Subcutaneous abdominal adipose tissue (tissue), 5 donors: ENCODE data around the gene NEK9.
A peak's percentile ranks its signal among the peaks of the same experiment; 100 is the strongest.

Source experiments
- H3K27ac ChIP-seq: one replicate; pipeline ENCODE4 v1.7.0; 2013; ENCODE audit warnings: low read depth, mild to moderate bottlenecking, inconsistent platforms, low read length, moderate library complexity
- H3K27me3 ChIP-seq, 5 donors: one replicate each; pipeline ENCODE4 v1.7.0; 2013; ENCODE audit warnings: low read length in 5 of 5, inconsistent platforms in 1 of 5; ENCODE audit not compliant: control insufficient read depth in 5 of 5, insufficient read depth in 4 of 5
- H3K36me3 ChIP-seq, 5 donors: one replicate each; pipeline ENCODE4 v1.7.0; 2013; ENCODE audit warnings: low read length in 5 of 5; ENCODE audit not compliant: control insufficient read depth in 5 of 5, insufficient read depth in 5 of 5
- H3K4me1 ChIP-seq, 5 donors: one replicate each; pipeline ENCODE4 v1.7.0; 2013; ENCODE audit warnings: low read length in 5 of 5, mild to moderate bottlenecking in 3 of 5, moderate library complexity in 1 of 5; ENCODE audit not compliant: control insufficient read depth in 5 of 5, insufficient read depth in 5 of 5
- H3K4me3 ChIP-seq, 5 donors: one replicate each; pipeline ENCODE4 v1.7.0; 2013; ENCODE audit warnings: low read length in 5 of 5, low read depth in 1 of 5
- H3K9ac ChIP-seq, 5 donors: one replicate each; pipeline ENCODE4 v1.7.0; 2013; ENCODE audit warnings: low read length in 5 of 5, mild to moderate bottlenecking in 4 of 5, moderate library complexity in 3 of 5
- H3K9me3 ChIP-seq, 5 donors: one replicate each; pipeline ENCODE4 v1.7.0; 2013; ENCODE audit warnings: low read length in 5 of 5; ENCODE audit not compliant: control insufficient read depth in 5 of 5
- donor health status: healthy.
- donor health status: healthy.
- donor health status: healthy.
- donor health status: healthy.
- donor health status: healthy.

NEK9 gene

GRCh38 chr14:75126679-75127473 is at the start of gene NEK9:
TSS of gene NEK9 (minus strand) at chr14:75127048. CDS start at chr14:75126921, 127 bp downstream.
- no peaks in the 10 kb centered on the region for H3K27me3 ChIP-seq
- H3K27ac ChIP-seq: peak within 1 kb of the TSS; percentile 97
- peak within 1 kb of the TSS; percentile 80 to 99 (median 92) for H3K9ac ChIP-seq
- no peaks in the 10 kb centered on the region for H3K9me3 ChIP-seq
- peaks cover 0 to 37% (median 32%) of the 10 kb centered on the region in 5 donors for H3K4me1 ChIP-seq
- H3K36me3 ChIP-seq: peaks cover 0 to 5% (median 0%) of the 10 kb centered on the region in 5 donors
- H3K4me3 ChIP-seq: peak within 1 kb of the TSS; percentile 81 to 93 (median 85)

GRCh38 chr14:75176142-75176820 is 49.4 kb upstream of the NEK9 start, which contains the start of gene TMED10:
TSS of gene TMED10 (minus strand) at chr14:75176612. CDS start at chr14:75176579, 33 bp downstream.
- Histone ChIP-seq H3K4me3 (peak within 1 kb of the TSS; percentile 92 to 96 (median 95)), H3K9ac (peak within 1 kb of the TSS; percentile 93 to 100 (median 99)), H3K4me1 (peaks cover 0 to 31% (median 27%) of the 10 kb centered on the region in 5 donors), H3K27me3 (no peaks in the 10 kb centered on the region), H3K27ac (peak within 1 kb of the TSS; percentile 99), H3K36me3 (no peaks in the 10 kb centered on the region), H3K9me3 (no peaks in the 10 kb centered on the region)

GRCh38 chr14:75175677-75176141 is 48.9 kb upstream of the NEK9 start:
- H3K4me1 ChIP-seq: peaks cover 0 to 31% (median 27%) of the 10 kb centered on the region in 5 donors
- no peaks in the 10 kb centered on the region for H3K27me3 ChIP-seq
- peak overlapping the region; percentile 99 for H3K27ac ChIP-seq
- peak overlapping the region in 4 of 5 donors; percentile 98 to 100 (median 99) for H3K9ac ChIP-seq
- no peaks in the 10 kb centered on the region for H3K36me3 ChIP-seq
- H3K9me3 ChIP-seq: no peaks in the 10 kb centered on the region
- peak overlapping the region; percentile 92 to 96 (median 95) for H3K4me3 ChIP-seq

- Histone ChIP-seq H3K27me3 (no peaks in the 10 kb centered on the region), H3K4me1 (peaks cover 0 to 31% (median 27%) of the 10 kb centered on the region in 5 donors), H3K27ac (no peak overlapping the region), H3K9ac (peak overlapping the region in 1 of 5 donors; percentile 60), H3K9me3 (no peaks in the 10 kb centered on the region), H3K4me3 (no peak overlapping the region), H3K36me3 (no peaks in the 10 kb centered on the region)
These were observed 47.2 kb upstream of the NEK9 start for GRCh38 chr14:75174066-75174465.

- no peaks in the 10 kb centered on the region for H3K36me3 ChIP-seq
- no peaks in the 10 kb centered on the region for H3K9me3 ChIP-seq
- H3K9ac ChIP-seq: no peak overlapping the region
- H3K27me3 ChIP-seq: no peaks in the 10 kb centered on the region
- no peak overlapping the region for H3K27ac ChIP-seq
- no peak overlapping the region for H3K4me3 ChIP-seq
- peaks cover 0 to 35% (median 33%) of the 10 kb centered on the region in 5 donors for H3K4me1 ChIP-seq
These were observed 43.9 kb upstream of the NEK9 start for GRCh38 chr14:75170772-75171171.

GRCh38 chr14:75168586-75169335 is 41.9 kb upstream of the NEK9 start:
- Histone ChIP-seq H3K27me3 (no peaks in the 10 kb centered on the region), H3K4me3 (no peak overlapping the region), H3K9me3 (no peaks in the 10 kb centered on the region), H3K4me1 (peaks cover 0 to 24% (median 20%) of the 10 kb centered on the region in 5 donors), H3K27ac (no peak overlapping the region), H3K36me3 (no peaks in the 10 kb centered on the region), H3K9ac (no peak overlapping the region)

- Histone ChIP-seq H3K9me3 (no peaks in the 10 kb centered on the region), H3K4me3 (no peak overlapping the region), H3K9ac (no peak overlapping the region), H3K27me3 (no peaks in the 10 kb centered on the region), H3K4me1 (peaks cover 0 to 24% (median 16%) of the 10 kb centered on the region in 5 donors), H3K36me3 (no peaks in the 10 kb centered on the region), H3K27ac (no peak overlapping the region)
These were observed 40.5 kb upstream of the NEK9 start for GRCh38 chr14:75167325-75167724.

GRCh38 chr14:75165586-75166391 is 38.9 kb upstream of the NEK9 start:
- Histone ChIP-seq H3K27ac (no peak overlapping the region), H3K4me3 (no peak overlapping the region), H3K9me3 (no peaks in the 10 kb centered on the region), H3K9ac (peak overlapping the region in 2 of 5 donors; percentile 11 to 34), H3K27me3 (no peaks in the 10 kb centered on the region), H3K4me1 (peaks cover 0 to 19% (median 16%) of the 10 kb centered on the region in 5 donors), H3K36me3 (no peaks in the 10 kb centered on the region)

- Histone ChIP-seq H3K27me3 (no peaks in the 10 kb centered on the region), H3K4me3 (no peak overlapping the region), H3K9ac (no peak overlapping the region), H3K4me1 (peaks cover 0 to 18% (median 12%) of the 10 kb centered on the region in 5 donors), H3K36me3 (no peaks in the 10 kb centered on the region), H3K27ac (no peak overlapping the region), H3K9me3 (no peaks in the 10 kb centered on the region)
These were observed 38.0 kb upstream of the NEK9 start for GRCh38 chr14:75164809-75165208.
